Pulmonary artery endothelial cell (primary cell): ENCODE data around the gene URGCP. TPM values are rescaled to one million over a fixed set of nuclear protein-coding genes. Genes with fewer than 3 reads are reported as not detected.
A peak's percentile ranks its signal among the peaks of the same experiment; 100 is the strongest.

Experiments
- DNase-seq: peaks from one replicate; pipeline ENCODE4 v3.0.0-alpha.2; 2011; ENCODE audit warnings: low read depth, low spot score
- total RNA-seq: library from RNA; depleted of rRNA; stranded (reverse); fragments of >200 nt; gene quantifications from 2 replicates; pipeline ENCODE4 v1.2.3, GENCODE V29; 2014

The URGCP gene, protein sequence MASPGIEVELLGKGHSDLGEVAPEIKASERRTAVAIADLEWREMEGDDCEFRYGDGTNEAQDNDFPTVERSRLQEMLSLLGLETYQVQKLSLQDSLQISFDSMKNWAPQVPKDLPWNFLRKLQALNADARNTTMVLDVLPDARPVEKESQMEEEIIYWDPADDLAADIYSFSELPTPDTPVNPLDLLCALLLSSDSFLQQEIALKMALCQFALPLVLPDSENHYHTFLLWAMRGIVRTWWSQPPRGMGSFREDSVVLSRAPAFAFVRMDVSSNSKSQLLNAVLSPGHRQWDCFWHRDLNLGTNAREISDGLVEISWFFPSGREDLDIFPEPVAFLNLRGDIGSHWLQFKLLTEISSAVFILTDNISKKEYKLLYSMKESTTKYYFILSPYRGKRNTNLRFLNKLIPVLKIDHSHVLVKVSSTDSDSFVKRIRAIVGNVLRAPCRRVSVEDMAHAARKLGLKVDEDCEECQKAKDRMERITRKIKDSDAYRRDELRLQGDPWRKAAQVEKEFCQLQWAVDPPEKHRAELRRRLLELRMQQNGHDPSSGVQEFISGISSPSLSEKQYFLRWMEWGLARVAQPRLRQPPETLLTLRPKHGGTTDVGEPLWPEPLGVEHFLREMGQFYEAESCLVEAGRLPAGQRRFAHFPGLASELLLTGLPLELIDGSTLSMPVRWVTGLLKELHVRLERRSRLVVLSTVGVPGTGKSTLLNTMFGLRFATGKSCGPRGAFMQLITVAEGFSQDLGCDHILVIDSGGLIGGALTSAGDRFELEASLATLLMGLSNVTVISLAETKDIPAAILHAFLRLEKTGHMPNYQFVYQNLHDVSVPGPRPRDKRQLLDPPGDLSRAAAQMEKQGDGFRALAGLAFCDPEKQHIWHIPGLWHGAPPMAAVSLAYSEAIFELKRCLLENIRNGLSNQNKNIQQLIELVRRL
- total RNA-seq: 23.9 and 27.0 TPM in 2 replicates

DNA sequence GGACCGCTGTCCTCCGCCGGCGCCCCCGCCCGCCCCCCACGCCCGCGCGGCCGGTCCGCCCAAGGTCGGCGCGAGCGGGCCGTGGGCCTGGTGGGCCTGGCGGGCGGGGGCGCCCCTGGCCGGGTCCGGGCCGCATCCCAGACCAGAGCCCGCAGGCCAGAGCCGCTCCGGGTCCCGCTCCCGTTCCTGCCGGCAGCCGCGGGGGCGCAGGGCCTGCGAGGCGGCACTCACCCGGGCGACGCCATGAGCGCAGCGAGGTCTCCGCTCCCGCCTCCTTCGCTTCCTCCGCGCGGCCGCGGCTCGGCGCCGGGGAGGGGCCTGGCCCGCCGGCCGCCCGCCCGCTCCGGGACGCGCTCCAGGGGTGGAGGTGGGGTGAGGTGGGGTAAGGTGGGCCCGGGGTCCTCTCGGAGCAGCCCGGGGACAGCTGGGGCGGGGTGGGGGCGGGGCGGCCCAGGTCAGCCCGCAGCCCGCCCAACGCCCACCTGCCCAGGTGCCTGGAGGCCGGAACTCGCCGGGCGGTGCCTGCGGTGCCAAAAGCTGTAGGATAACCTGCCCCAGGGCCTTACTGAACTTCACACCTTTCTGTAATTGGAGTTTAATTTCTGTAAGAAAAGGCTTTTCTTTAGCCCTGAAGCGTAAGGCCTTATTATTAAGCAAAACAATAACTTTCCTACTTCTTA is at the start of gene URGCP:
TSS of gene URGCP (minus strand) at position 266 of the 680 bp plus-strand sequence. CDS start at position 245, 21 bp downstream.
- DNase-seq: no peak

DNA sequence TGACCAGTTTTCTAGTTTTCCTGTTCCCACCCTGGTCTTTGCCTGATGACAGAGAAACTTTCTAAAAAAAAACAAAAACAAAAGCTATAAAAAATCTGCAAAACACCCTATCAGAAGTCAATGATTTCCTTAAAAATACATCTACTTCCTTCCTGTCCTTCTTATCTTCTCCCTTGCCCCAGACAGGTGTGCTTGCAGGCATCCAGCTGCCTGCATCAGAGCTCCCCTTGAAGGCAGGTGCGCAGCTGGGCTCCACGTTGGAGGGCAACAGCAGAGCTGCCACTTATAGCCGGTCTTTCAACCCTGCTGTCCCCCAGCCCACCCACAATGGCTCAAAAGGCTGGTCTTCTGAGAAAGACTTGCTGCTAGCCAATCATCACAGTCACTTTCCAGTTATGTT is 49.6 kb upstream of the URGCP start:
- DNase-seq: no peak

DNA sequence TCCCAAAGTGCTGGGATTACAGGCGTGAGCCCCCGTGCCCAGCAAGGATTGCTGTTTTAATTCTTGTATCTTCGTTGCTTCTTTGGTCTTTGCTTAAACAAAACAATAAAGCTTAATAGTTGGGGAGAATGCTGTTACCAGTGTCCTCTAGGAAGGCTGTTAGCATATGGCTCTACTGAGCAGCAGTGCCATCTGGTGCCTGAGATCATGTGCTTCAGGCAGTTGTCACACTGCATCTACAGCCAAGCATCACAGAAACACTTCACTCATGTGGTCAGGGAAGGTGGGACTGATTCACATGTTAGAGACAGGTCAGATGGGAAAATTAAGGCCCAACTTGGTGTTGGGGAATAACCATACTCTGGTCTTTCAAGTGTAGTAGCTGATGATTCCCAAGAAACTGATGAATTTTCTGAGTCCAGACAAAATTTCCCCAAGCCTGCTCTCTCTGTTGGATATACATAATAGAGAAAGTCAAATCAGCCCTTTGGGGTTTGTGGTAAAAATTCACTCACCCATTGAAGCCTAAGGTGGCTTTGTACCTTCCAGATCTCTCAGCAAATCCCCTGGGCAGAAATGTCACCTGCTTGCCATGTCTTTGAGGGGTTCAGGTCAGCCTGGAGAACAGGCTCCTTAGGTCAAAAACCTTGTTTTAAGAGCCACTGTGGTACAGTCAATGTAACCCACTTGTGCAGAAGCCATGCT is 48.3 kb upstream of the URGCP start:
- peak; percentile 11 for DNase-seq

DNA sequence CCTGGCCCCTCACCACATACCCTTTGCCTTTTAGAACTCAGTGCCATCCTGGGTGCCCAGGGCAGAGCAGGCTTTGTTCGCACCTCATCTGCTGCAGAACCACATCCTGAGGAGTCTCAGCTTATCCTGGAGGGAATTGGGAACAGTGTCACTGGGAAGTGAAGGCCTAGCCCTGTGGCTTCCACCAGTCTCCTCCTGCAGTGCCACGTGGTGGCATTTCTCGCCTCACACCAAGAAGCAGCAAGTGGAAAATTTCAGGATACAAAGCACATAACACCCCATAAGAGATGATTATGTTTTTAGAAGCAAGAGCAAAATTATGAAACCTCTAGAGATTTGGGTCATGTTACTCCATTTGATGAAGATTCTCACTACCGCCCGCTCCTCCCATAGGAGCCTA is 46.7 kb upstream of the URGCP start:
- no peak for DNase-seq

DNA sequence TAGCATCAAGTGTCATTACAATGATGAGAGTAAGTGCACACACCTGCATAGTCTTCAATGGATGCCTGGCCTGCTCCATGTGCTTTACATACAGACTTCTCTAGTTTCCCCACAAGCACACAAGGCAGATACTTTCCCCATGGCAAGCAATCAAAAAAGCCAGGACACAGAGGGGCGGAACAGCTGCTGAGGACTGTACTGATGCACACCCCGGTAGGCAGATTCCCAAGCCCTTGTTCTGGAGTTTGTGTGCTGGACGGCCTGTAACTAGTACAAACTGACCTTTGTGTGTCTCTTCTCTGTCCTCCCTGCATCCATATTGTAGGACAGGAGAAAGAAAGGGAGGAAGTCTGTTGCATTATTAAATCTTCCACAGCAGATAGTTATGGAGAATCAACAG is 45.6 kb upstream of the URGCP start:
- DNase-seq: no peak

DNA sequence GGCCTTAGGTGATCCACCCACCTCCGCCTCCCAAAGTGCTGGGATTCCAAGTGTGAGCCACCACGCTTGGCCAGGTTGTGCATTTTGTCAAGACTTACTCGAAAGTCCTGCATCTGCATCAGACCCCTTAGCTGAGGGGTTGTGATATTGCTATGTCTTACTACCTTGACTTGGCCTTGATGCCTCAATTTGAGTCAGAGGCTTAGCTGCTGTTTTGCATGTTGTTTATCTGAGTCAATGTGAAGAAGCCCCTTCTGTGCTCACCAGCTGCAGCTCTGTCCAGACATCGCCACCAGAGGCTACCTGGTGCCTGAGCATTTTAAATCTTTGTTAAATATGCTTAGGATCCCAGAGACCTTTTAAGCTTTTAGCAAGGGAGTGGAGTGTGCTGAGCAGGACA is 37.9 kb upstream of the URGCP start:
- no peak for DNase-seq

DNA sequence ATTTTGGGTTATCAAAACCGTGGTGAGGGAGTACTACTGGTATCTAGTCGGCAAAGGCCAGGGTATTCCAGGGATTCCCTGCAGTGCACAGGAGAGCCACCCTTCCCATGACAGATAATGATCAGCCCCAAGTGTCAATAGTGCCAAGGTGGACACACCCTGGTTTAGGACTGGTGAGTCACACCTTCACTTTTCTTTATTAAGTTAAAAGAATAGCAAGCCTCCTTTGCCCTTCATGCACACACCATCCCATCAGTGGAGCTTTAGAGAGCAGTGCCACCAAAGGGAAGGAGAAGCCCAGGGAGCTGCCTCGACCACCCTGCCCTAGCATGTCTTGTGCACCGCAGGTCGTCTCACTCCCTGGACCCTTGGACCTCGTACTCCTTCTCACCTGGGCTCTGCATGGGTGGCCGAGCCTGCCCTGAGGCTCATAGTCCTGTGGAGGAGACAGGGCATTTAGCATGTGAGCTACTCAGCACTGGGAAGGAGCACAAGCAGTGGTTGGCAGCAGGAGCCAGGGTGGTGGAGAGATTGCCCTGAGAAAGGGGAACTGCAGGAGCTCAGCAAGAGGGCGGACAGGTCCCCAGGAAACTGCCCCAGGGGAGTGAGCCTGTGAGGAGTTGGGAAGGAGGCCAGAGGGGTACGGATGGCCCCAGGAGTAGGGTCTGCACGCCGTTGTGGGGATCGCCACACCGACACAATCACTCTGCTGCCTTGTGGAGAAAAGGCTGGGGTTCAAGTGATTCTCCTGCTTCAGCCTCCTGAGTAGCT is 37.2 kb upstream of the URGCP start:
- no peak for DNase-seq

DNA sequence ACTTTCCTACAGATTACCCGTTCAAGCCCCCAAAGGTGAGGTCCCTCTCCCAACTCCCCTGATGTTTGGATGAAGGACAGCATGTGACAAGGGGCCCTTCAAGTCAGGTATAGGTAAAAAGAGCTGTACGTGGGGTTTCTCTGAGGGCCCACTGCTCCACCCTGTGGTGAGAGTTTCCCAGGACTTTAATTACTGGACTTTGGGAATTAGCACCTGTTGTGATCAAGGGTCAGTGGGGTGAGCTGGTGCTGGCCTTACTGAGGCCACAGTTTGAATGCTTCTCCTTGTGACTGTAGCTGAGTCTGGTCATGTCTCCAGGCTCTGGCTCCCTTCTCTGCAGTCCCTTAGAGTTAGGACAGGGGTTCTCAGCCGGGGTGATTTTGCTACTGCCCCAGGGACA is 36.6 kb upstream of the URGCP start:
- no peak for DNase-seq

DNA sequence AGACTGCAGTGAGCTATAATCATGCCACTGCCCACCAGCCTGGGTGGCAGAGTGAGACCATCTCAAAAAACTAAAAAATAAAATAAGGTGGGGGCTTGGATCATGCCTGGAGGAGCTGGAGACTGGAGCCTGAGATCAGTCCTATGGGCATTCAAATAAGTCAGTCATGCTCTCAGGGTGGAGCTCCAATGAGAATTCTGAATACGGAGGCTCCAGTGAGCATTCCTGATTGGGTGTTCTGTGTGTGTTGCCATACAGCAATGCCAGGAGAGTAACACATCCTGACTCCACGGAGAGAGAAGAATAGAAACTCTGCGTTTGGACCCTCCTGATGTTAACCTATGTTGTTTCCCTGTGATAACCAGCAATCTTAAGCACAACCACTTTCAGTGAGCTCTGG is 35.9 kb upstream of the URGCP start:
- DNase-seq: no peak

DNA sequence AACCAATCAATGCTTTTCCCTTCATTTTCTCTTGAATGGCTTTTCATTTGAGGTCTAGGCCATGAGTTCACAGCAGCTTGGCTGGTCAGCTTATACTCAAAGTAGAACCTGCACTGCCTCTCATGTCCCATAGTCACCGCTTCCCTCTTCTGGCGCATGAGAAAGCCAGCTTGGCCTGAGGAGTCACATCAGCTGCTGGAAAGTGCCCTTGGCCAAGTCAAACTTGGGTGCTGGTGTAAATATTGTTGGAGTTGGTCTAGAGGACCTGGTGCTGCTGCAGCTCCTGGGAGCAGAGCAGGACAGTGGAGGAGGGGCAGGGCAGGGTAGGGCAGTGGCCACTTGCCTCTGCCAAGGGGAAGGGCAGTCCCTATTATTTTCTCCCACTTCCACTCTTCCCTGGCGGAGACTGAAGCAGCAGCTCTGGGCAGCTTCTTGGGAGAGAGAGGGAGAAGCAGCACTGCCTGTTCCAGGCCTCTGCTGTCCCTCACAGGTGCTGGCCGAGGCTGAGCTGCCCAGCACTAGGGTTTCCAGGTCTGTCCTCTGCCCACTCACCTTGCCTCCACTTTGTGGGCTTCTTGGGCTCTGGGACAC is 32.6 kb upstream of the URGCP start:
- no peak for DNase-seq

DNA sequence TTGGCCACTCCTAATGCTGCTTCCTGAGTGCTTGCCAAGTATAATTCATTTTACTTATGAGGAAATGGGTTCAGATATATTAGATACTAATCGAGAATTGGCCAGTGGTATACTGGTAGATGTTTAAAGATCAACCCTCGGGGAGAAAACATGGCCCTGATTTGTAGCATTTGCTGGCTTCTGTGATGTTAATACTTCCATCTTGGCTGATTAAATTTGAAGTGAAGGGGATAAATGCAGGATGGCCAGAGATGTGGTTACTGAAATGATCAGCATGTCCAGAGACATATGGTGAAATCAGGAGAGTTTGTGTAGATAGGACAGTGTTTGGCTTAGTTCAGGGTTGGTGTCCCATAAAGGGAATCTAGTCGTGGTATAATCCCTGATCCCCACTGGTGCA is 31.0 kb upstream of the URGCP start:
- no peak for DNase-seq

DNA sequence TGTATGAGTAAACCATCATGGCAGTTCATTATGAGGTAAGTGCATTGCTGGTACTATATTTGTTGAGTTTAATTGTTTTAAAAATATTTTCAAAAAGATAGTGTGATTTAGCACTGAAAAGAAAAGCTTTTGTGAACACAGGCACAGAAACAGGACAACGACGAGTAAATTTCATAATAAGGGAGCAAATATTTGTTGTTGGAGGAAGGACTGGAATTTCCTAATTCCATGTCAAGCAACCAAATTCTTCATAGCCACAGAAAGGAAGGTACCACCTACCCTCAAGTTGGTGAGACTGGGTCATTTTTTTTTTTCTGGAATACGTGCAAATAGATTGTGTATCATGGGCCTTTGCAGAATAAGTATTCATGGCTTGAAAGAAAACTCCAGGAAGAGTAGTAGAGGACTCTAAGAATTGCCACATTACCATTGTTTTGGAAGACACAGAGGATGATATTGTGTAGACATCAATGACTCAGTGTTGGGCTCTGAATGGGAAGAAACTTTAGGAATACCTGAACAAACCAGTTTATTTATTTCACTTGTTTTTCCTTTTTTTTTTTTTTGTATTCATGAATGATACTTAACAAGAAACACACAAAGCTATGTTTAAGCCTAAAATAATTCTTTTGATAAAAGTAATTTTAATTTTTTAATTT is 27.6 kb upstream of the URGCP start:
- no peak for DNase-seq

DNA sequence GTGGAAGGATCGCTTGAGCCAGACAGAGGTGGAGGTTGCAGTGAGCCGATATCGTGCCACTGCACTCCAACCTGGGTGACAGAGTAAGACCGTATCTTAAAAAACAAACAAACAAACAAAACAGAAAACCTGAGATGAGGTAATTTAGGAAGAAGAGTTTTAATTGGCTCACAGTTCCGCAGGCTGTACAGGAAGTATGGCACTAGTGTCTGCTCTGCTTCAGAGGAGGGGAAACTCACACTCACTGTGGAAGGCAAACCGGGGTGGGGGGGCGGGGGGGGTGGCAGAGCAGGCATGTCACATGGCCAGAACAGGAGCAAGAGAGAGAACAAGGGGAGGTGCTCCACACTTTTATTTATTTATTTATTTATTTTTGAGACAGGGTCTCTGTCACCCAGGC is 24.9 kb upstream of the URGCP start:
- no peak for DNase-seq

DNA sequence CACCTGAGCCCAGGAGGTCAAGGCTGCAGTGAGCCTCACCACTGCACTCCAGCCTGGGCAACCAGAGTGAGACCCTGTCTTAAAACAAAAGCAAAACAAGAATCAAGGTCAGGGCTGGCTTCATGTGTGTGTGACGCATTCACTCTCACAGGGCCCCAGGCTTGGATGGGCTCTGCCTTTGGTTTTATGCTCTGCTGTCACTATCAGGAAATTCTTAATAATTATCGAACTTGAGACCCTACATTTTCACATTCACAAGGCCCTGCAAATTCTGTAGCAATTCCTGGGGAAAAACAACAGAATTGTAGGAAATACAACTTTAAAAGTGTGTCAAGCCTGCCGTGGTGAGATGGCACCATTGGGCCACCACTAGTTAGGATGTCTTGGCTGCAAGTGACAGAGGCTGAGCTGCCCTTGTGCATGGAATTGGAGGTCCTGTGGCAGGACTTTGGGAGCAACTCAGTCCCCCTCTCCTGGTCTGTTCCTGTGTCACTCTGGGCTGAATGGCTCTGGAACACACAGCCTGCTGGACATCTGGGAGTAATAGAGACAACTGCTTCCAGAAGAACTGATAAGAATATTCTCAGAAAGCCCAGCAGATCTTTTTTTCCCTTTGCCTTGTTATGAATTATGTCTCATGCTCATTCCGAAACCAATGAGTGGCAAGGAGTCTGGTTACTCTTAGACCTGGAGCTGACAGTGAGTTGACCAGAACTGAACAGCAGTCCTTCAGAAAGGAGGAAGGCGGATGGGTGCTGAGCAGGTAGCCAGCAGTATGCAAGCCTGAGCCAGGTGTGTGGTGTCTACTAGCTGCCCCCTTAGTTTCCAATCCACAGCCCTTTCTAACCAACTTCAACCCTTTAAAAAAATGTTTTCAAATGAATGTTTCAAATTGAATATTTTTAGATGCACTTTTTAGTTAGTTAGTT is 23.4 kb upstream of the URGCP start:
- DNase-seq: no peak

DNA sequence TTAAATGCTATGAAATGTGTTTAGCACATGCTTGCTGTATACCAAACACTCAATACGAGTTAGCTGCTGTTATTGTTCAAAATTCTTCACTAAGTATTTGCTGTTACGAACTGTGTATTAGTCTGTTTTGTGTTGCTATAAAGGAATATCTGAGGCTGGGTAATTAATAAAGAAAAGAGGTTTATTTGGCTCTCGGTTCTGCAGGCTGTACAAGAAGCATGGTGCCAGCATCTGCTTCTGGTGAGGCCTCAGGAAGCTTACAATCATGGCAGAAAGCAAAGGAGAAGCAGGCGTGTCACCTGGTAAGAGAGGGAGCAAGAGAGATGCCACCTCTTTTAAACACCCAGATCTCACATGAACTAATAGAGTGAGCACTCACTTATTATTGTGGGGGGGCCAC is 21.4 kb upstream of the URGCP start:
- no peak for DNase-seq

DNA sequence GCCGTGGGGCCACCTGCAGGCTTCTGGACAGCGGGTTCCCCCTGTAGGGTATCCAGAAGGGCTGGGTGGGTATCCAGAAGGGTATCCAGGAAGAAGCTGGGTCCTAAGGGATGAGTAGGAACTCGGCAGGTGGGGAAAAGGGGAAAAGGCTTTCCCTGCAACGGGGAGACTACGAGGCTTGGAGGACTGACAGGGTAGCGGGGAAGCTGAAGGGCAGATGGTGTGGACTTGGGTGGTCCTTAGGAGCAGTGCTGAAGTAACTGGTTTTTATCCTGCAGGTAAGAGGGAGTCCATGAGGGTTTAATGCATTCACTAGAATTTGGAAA is 20.4 kb upstream of the URGCP start:
- DNase-seq: no peak

DNA sequence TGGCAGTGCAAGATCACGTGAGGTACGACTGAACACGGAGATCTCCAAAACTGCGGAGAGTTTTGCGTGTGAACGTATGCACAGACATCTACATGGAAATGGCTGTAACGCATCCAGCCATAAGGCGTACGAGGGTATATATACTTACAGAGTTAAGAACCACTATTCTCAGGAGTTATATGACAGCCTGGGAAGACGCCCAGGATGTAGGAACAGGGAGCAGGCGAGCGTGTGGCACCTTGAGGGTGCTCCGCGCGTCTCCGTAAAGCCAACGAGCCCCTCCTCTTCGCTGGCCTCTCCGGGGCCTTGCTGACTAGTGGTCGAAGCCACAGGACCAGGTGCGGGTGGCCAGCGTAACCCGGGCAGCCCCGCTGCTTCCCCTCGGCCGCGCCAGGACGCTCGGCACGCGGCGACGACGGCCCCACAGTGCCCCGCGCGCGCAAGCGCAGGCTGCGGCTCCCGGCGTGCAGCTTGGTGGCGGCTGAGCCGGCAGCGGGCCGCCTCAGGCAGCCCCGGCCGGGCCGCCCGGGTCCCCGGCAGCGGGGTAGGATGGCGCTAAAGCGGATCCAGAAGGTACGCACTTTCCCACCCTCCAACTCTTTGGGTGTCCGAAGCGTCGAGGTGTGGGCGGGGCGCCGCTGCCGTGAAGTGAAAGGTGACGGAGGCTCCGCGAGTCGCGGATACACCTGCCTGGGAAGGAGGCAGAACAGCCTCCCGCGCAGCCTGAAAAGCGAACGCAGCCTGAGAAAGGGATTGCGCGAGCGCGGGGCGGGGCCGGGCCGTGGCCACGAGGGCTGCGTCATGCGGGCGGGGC is 19.8 kb upstream of the URGCP start, which contains the start of gene UBE2D4:
TSS of gene UBE2D4 (plus strand) at position 453 of the 814 bp plus-strand sequence. CDS start at position 550, 97 bp downstream.
- DNase-seq: peak; percentile 19

DNA sequence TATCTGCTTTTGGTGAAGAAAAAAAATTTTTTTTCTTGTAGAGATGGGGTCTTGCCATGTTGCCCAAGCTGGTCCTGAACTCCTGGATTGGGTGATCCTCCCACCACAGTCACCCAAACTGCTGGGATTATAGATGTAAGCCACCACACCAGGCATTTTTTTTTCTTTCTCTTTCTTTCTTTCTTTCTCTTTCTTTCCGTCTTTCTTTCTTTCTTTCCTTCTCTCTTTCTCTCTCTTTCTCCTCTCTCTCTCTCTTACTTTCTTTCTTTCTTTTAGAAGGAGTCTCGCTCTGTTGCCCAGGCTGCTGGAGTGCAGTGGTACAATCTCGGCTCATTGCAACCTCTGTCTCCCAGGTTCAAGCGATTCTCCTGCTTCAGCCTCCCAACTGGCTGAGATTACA is 16.3 kb upstream of the URGCP start:
- DNase-seq: no peak
